ENCODE data around the gene DEDD. TPM values are rescaled to one million over a fixed set of nuclear protein-coding genes. Genes with fewer than 3 reads are reported as not detected.

The DEDD gene
- total RNA-seq, 1 donor from 2014 or later, result 24.9 TPM

- no peak for ATAC-seq
Observed at GRCh38 chr1:161091093-161091492, 41.4 kb downstream of the DEDD start.

- no peak for ATAC-seq
Observed at GRCh38 chr1:161090617-161091016, 41.9 kb downstream of the DEDD start.

GRCh38 chr1:161089938-161090337 is 42.5 kb downstream of the DEDD start:
- no peak for ATAC-seq

GRCh38 chr1:161089251-161089924 is 43.1 kb downstream of the DEDD start, which contains the start of gene NECTIN4:
Gene NECTIN4, minus strand, starts transcription at chr1:161089558. Its CDS starts 262 bp downstream, at chr1:161089296.
- ATAC-seq, result peak; percentile 78

GRCh38 chr1:161088587-161089110 is 43.8 kb downstream of the DEDD start:
- peak; percentile 60 for ATAC-seq

GRCh38 chr1:161086457-161086856 is 46.0 kb downstream of the DEDD start:
- ATAC-seq, result peak; percentile 34

DNA sequence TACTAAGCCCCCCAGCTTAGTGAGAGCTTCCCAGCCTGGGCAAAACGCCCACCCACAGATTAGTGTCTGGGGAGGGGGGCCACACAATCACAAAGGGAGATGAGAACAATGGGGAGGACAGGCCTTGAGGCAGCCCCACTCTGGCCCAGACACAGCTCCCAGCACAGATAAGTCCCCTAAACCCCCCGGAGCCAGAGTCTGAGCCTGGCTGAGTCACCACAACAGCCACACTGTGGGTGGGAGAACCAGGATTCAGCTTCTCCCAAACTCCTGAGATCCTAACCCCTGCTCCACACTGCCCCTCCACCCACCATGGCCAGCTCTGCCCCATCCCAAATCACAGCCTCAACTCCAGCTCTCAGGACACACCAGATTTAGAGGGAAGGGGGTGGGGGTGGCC is 47.3 kb downstream of the DEDD start:
- no peak for ATAC-seq

DNA sequence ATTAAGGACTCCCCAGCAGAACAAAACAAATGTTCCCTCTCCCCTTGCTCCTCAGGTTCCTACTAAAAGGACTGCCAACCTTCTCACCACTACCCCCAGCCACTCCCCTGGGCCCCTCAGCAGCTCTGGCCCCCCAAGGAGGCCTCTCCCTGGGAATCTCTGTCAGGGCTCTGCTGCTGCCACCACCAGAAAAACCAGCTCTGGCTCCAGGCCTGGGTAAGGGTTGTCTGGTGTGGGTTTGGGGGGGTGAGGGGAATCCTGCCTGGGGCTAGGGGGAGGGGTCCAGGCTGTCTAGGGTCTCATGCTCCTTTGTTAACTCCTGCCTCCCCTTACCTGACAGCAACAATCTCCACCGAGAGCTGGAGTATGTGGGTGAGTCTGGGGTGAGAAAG is 47.9 kb downstream of the DEDD start:
- no peak for ATAC-seq

- ATAC-seq, result no peak
Observed at GRCh38 chr1:161083748-161084596, 48.5 kb downstream of the DEDD start.

DNA sequence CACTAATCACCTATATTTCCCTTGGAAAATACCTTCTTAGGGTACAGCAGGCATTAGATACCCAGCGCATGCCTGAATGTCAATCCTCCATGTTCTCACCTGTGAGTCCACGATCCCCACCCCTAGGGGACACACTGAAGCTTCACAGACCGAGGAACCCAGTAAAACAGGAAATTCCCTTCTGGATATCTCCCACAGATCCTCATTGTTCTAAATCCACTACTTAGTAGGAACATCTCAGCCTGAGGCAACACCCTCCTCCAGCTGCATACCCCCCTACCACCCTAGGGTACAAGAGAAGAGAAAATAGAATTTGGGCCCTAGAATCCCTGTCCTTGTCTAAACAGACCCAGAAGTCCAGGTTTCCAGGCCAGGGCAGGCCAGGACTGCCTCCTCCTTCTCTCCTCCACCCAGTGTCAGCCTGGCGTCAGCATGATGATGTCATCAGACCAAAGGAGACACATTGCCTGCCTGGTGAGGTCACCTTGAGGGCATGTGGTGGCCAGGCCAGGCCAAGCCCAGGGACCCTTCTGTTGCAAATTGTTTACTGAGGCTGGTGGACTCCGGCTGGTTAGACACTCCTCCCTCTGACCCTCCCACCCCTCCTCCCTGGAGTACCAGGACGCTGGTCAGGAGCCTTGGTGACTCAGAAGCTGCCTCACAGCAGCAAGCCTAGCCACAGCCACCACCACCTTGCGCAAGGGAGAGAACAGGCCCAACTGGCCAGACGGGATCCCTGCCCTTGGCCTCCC is 49.3 kb downstream of the DEDD start:
- ATAC-seq, result peak; percentile 81

GRCh38 chr1:161082483-161082882 is 50.0 kb downstream of the DEDD start:
- peak; percentile 56 for ATAC-seq

GRCh38 chr1:161081519-161081918 is 50.9 kb downstream of the DEDD start:
- ATAC-seq, result no peak

GRCh38 chr1:161080441-161081405 is 51.7 kb downstream of the DEDD start:
- peak; percentile 56 for ATAC-seq

GRCh38 chr1:161079436-161080110 is 52.9 kb downstream of the DEDD start:
- ATAC-seq, result no peak

DNA sequence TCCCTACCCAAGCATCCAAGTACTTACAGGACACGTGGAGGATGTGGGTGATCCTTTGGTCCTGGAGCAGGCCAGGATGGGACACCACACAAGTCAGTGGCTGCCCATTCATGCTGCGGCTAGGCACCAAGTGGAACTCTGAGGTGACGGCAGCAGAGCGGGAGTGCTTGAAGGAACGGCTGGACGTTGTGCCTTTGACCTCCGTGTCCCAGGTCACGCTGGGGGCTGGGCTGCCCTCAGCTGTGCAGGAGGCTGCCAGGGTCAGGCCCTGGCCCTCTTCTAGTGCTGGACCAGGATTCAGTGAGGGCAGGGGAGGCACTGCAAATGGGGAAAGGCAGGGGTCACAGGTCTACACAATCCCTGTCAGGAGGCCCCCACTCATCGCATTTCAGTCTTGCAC is 55.0 kb downstream of the DEDD start:
- no peak for ATAC-seq

DNA sequence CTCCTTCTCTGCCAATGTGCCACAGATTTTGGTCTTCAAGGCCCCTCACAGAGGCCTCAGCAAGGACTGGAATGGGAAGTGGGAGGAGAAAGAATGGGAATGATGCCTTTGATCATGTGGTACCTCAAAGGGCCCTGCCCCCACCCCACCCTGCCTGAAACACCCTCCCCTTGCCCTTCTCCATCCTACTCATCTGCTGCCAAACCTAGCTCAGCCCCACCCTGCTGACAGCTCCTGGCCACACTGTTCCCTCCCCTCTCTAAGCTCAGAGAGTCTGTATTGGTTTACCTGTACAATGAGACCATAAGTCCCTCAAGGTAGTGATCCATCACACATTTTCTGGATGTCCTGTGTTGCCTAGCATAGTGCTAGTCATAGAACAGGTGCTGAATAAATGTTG is 56.1 kb downstream of the DEDD start:
- peak; percentile 55 for ATAC-seq

DNA sequence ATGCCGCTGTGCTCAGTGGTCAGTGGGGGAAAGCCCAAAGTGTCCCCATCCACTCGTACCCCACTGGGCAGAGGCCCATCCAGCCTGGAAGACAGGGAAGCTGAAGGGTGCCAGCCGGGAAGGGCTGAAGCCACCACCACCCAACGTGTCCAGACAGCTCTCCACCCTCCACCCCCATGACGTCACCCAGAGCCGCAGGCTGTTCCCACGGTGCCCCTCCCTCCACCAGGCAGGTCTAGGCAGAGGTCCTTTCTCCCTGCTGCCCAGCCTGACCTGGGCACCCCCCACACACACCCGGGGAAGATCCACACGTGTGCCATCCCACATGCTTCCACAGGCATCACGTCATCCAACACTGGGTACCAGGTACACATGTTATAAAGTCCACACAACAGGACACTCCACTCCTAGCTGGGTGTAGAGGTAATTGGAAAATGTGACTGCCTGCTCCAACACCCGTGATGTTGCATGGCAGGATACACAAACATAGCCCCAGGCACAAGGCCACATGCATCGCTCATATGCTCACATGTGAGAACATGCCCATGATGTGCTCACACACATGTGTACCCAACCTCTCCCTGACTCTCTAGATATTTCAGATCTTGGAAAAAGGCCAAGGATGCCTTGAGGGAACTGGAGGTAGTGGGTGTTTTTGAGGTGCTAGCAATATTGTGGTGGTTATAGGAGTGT is 57.6 kb downstream of the DEDD start:
- peak; percentile 83 for ATAC-seq

- peak; percentile 82 for ATAC-seq
Observed at GRCh38 chr1:161073474-161074121, 58.9 kb downstream of the DEDD start.

GRCh38 chr1:161072751-161073449 is 59.6 kb downstream of the DEDD start:
- ATAC-seq, result no peak
